ENCODE measurements around the gene CASZ1.

Gene CASZ1

GRCh38 chr1:10839188-10839770 is 42.8 kb upstream of the CASZ1 start:
- TF ChIP-seq CREB1 (IDR thresholded peaks at IDR 0.05; ENCODE audit: low read depth) (no peak), CEBPB (IDR thresholded peaks at IDR 0.05) (no peak), EGR1 (IDR thresholded peaks at IDR 0.05) (no peak), TEAD4 (IDR thresholded peaks at IDR 0.05) (no peak), ZBTB7A (IDR thresholded peaks at IDR 0.05; ENCODE audit: low read depth) (no peak), TCF12 (IDR thresholded peaks at IDR 0.05; ENCODE audit: low read depth) (no peak), YY1 (IDR thresholded peaks at IDR 0.05; ENCODE audit: low read depth) (no peak), RAD21 (IDR thresholded peaks at IDR 0.05; ENCODE audit: low read depth) (no peak), NFIC (IDR thresholded peaks at IDR 0.05) (no peak), TAF1 (IDR thresholded peaks at IDR 0.05; ENCODE audit: low read depth) (no peak)
- TF ChIP-seq, protein P1, sequence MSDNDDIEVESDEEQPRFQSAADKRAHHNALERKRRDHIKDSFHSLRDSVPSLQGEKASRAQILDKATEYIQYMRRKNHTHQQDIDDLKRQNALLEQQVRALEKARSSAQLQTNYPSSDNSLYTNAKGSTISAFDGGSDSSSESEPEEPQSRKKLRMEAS (IDR thresholded peaks at IDR 0.05), result no peak
- TF ChIP-seq, protein P2, sequence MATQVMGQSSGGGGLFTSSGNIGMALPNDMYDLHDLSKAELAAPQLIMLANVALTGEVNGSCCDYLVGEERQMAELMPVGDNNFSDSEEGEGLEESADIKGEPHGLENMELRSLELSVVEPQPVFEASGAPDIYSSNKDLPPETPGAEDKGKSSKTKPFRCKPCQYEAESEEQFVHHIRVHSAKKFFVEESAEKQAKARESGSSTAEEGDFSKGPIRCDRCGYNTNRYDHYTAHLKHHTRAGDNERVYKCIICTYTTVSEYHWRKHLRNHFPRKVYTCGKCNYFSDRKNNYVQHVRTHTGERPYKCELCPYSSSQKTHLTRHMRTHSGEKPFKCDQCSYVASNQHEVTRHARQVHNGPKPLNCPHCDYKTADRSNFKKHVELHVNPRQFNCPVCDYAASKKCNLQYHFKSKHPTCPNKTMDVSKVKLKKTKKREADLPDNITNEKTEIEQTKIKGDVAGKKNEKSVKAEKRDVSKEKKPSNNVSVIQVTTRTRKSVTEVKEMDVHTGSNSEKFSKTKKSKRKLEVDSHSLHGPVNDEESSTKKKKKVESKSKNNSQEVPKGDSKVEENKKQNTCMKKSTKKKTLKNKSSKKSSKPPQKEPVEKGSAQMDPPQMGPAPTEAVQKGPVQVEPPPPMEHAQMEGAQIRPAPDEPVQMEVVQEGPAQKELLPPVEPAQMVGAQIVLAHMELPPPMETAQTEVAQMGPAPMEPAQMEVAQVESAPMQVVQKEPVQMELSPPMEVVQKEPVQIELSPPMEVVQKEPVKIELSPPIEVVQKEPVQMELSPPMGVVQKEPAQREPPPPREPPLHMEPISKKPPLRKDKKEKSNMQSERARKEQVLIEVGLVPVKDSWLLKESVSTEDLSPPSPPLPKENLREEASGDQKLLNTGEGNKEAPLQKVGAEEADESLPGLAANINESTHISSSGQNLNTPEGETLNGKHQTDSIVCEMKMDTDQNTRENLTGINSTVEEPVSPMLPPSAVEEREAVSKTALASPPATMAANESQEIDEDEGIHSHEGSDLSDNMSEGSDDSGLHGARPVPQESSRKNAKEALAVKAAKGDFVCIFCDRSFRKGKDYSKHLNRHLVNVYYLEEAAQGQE (IDR thresholded peaks at IDR 0.05; ENCODE audit: low read depth), result no peak

DNA sequence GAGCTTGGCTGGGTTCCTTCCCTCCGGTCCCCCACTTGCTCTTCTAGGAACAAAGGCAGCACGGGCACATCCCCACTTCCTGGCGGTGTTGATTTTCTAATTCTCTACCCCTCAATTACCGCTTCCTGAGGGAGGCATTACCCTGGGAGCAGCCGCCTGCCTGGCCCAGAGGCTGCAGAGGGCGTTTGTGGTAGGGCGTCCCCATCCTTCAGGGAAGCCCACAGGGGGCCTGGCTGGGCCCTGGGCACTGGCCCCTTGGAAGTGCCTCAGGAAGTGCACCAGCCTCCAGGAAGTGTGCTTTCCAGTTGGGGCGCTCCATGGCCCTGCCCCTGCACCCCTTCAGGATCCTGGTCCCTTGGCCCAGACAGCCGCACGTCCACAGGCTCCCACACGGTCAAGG is 42.1 kb upstream of the CASZ1 start:
- TF ChIP-seq YY1 (IDR thresholded peaks at IDR 0.05; ENCODE audit: low read depth) (no peak), EP300 (IDR thresholded peaks at IDR 0.05; ENCODE audit: borderline replicate concordance) (no peak), CEBPB (IDR thresholded peaks at IDR 0.05) (no peak), FOXM1 (IDR thresholded peaks at IDR 0.05; ENCODE audit: borderline replicate concordance, low read depth) (no peak), TAF1 (IDR thresholded peaks at IDR 0.05; ENCODE audit: low read depth) (no peak), TCF12 (IDR thresholded peaks at IDR 0.05; ENCODE audit: low read depth) (no peak), ZBTB7A (IDR thresholded peaks at IDR 0.05; ENCODE audit: low read depth) (no peak)
- TF ChIP-seq, protein P3, sequence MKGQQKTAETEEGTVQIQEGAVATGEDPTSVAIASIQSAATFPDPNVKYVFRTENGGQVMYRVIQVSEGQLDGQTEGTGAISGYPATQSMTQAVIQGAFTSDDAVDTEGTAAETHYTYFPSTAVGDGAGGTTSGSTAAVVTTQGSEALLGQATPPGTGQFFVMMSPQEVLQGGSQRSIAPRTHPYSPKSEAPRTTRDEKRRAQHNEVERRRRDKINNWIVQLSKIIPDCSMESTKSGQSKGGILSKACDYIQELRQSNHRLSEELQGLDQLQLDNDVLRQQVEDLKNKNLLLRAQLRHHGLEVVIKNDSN (IDR thresholded peaks at IDR 0.05), result no peak

DNA sequence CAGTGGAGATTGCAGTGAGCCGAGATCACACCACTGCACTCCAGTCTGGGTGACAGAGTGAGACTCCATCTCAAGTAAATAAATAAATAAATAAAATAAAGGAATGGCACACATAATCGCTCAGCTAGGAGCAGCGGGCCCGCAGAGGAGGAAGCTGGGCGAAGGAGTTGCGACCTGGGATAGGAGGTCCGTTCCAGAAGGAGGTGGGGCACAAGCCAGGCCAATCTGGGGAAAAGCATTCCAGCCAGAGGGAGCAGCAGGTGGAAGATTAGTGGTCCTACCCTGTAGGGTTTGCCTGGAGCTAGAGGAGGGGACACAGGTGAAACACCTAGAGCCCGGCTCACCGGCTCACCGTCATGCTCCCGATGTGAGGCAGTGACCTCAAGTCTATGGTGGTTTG is 40.3 kb upstream of the CASZ1 start:
- no peak for TF ChIP-seq EGR1 (IDR thresholded peaks at IDR 0.05)
- TF ChIP-seq EP300 (IDR thresholded peaks at IDR 0.05; ENCODE audit: borderline replicate concordance), result no peak

DNA sequence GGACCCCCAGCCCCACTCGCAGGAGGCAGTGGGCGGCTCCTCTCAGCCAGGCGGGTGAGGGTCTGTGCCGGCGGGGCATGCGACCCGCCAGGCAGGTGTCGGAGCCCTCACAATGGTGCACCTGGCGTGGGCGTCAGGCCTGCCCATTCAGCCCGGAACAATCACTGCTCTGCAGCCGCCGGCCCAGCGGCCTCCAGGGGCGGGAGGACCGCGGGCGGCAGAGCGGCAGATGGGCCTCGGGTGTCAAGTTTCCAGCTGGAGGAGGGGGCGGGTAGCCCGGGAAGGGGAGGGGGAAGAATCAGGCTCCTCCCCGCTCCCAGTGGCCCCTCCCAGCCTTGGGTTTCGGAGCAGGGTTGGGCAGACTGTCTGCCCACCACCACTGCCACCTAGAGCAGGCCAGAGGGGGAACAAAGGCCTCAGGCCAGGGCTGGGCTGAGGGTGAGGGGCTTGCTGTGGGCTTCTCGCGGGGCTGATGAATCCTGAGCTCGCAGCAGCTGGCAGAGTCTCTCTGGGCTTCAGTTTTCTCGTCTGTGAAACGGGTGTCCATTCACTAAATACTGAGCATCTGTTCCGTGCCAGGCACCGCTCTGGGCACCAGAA is 39.5 kb upstream of the CASZ1 start:
- TF ChIP-seq RAD21 (IDR thresholded peaks at IDR 0.05; ENCODE audit: low read depth), result peak; percentile 18; the same call in 1 of the 2 replicates
- peak; percentile 98 for TF ChIP-seq ZBTB7A (IDR thresholded peaks at IDR 0.05; ENCODE audit: low read depth)
- TF ChIP-seq EGR1 (IDR thresholded peaks at IDR 0.05), result peak; percentile 99
- no peak for TF ChIP-seq TEAD4 (IDR thresholded peaks at IDR 0.05)
- no peak for TF ChIP-seq TAF1 (IDR thresholded peaks at IDR 0.05; ENCODE audit: low read depth)
- TF ChIP-seq TCF12 (IDR thresholded peaks at IDR 0.05; ENCODE audit: low read depth), result peak; percentile 78; the same call in 1 of the 2 replicates
- TF ChIP-seq, protein P1 (IDR thresholded peaks at IDR 0.05), result peak; percentile 69

DNA sequence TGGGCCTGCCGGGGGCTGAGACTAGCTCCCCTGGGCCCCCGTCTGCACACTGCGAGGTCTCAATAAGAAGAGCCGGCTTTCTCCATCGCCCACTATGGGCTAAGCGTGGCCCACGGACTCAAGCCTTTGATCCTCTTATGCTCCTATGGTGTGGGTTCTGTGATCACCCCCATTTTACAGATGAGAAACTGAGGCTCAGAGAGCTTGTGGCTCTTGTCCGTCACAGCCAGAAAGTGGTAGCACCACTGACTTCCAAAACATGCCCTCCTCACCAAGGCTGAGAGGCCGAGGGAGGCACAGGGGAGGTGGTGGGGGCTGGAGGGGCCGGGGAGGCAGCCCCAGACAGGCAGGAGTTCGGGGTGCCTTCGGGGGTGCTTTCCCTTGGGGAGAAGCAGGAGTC is 39.0 kb upstream of the CASZ1 start:
- no peak for TF ChIP-seq CEBPB (IDR thresholded peaks at IDR 0.05)
- no peak for TF ChIP-seq ZBTB7A (IDR thresholded peaks at IDR 0.05; ENCODE audit: low read depth)
- TF ChIP-seq, protein P1 (IDR thresholded peaks at IDR 0.05), result no peak
- no peak for TF ChIP-seq FOXM1 (IDR thresholded peaks at IDR 0.05; ENCODE audit: borderline replicate concordance, low read depth)
- no peak for TF ChIP-seq TAF1 (IDR thresholded peaks at IDR 0.05; ENCODE audit: low read depth)
- TF ChIP-seq EGR1 (IDR thresholded peaks at IDR 0.05), result no peak

GRCh38 chr1:10834770-10835412 is 38.4 kb upstream of the CASZ1 start:
- no peak for TF ChIP-seq EGR1 (IDR thresholded peaks at IDR 0.05)
- no peak for TF ChIP-seq FOXM1 (IDR thresholded peaks at IDR 0.05; ENCODE audit: borderline replicate concordance, low read depth)
- TF ChIP-seq, protein P2 (IDR thresholded peaks at IDR 0.05; ENCODE audit: low read depth), result no peak
- no peak for TF ChIP-seq TEAD4 (IDR thresholded peaks at IDR 0.05)
- TF ChIP-seq EP300 (IDR thresholded peaks at IDR 0.05; ENCODE audit: borderline replicate concordance), result no peak
- TF ChIP-seq TAF1 (IDR thresholded peaks at IDR 0.05; ENCODE audit: low read depth), result no peak
- TF ChIP-seq NFIC (IDR thresholded peaks at IDR 0.05), result no peak
- no peak for TF ChIP-seq ZBTB7A (IDR thresholded peaks at IDR 0.05; ENCODE audit: low read depth)
- no peak for TF ChIP-seq CEBPB (IDR thresholded peaks at IDR 0.05)
- TF ChIP-seq TCF12 (IDR thresholded peaks at IDR 0.05; ENCODE audit: low read depth), result no peak
- no peak for TF ChIP-seq YY1 (IDR thresholded peaks at IDR 0.05; ENCODE audit: low read depth)

All from Ishikawa (cell line).